Measurements from ENCODE around the gene WASF3. TPM values are rescaled to one million over a fixed set of nuclear protein-coding genes. Genes with fewer than 3 reads are reported as not detected.

Gene WASF3
- polyA plus RNA-seq, 4 donors = 0.22 to 5.4 (median 2.2) TPM

GRCh38 chr13:26660766-26661165 lies 103.3 kb downstream of the WASF3 start:
- DNase-seq (no peak), FAIRE-seq (no peak)

GRCh38 chr13:26663791-26664190 lies 106.3 kb downstream of the WASF3 start:
- peak; percentile 1 to 3 for DNase-seq
- no peaks in the 10 kb centered on the region for H3K9me3 ChIP-seq (ENCODE audit: control insufficient read depth in 2 of 2, insufficient read depth in 1 of 2, low read depth in 1 of 2, low read length in 1 of 2)
- no peak overlapping the region for H3K4me3 ChIP-seq (ENCODE audit: low read depth in 1 of 3, low read length in 3 of 3)
- H3K27me3 ChIP-seq (ENCODE audit: control insufficient read depth in 3 of 3, insufficient read depth in 3 of 3, low read length in 3 of 3) = no peaks in the 10 kb centered on the region
- H3K27ac ChIP-seq (ENCODE audit: low read depth in 1 of 3, low read length in 2 of 3) = no peak overlapping the region
- no peaks in the 10 kb centered on the region for H3K36me3 ChIP-seq (ENCODE audit: control insufficient read depth in 3 of 3, insufficient read depth in 2 of 3, low read depth in 1 of 3, low read length in 3 of 3)
- WGBS, 3 donors = 25 to 44% (median 35%) methylated on average over 4 of the region's 4 CpGs
- H3K4me1 ChIP-seq (ENCODE audit: control insufficient read depth in 3 of 3, insufficient read depth in 2 of 3, low read depth in 1 of 3, low read length in 2 of 3) = no peaks in the 10 kb centered on the region
- no peak for FAIRE-seq

More at GRCh38 chr13:26660766-26661165, 103.3 kb downstream of the WASF3 start:
- no peaks in the 10 kb centered on the region for H3K9me3 ChIP-seq (ENCODE audit: control insufficient read depth in 2 of 2, insufficient read depth in 1 of 2, low read depth in 1 of 2, low read length in 1 of 2)
- no peaks in the 10 kb centered on the region for H3K4me1 ChIP-seq (ENCODE audit: control insufficient read depth in 3 of 3, insufficient read depth in 2 of 3, low read depth in 1 of 3, low read length in 2 of 3)
- no peaks in the 10 kb centered on the region for H3K27me3 ChIP-seq (ENCODE audit: control insufficient read depth in 3 of 3, insufficient read depth in 3 of 3, low read length in 3 of 3)
- H3K36me3 ChIP-seq (ENCODE audit: control insufficient read depth in 3 of 3, insufficient read depth in 2 of 3, low read depth in 1 of 3, low read length in 3 of 3) = no peaks in the 10 kb centered on the region
- whole genome bisulfite sequencing, 3 donors = 69 to 79% (median 78%) methylated on average over 6 of the region's 6 CpGs
- H3K27ac ChIP-seq (ENCODE audit: low read depth in 1 of 3, low read length in 2 of 3) = no peak overlapping the region
- H3K4me3 ChIP-seq (ENCODE audit: low read depth in 1 of 3, low read length in 3 of 3) = no peak overlapping the region

- H3K4me1 ChIP-seq (ENCODE audit: control insufficient read depth in 3 of 3, insufficient read depth in 2 of 3, low read depth in 1 of 3, low read length in 2 of 3) = no peaks in the 10 kb centered on the region
- no peaks in the 10 kb centered on the region for H3K27me3 ChIP-seq (ENCODE audit: control insufficient read depth in 3 of 3, insufficient read depth in 3 of 3, low read length in 3 of 3)
- DNase-seq (no peak), FAIRE-seq (no peak)
- H3K4me3 ChIP-seq (ENCODE audit: low read depth in 1 of 3, low read length in 3 of 3) = no peak overlapping the region
- H3K9me3 ChIP-seq (ENCODE audit: control insufficient read depth in 2 of 2, insufficient read depth in 1 of 2, low read depth in 1 of 2, low read length in 1 of 2) = no peaks in the 10 kb centered on the region
- no peak overlapping the region for H3K27ac ChIP-seq (ENCODE audit: low read depth in 1 of 3, low read length in 2 of 3)
- 92 to 96% (median 95%) methylated on average over 2 of the region's 2 CpGs for WGBS, 3 donors
- no peaks in the 10 kb centered on the region for H3K36me3 ChIP-seq (ENCODE audit: control insufficient read depth in 3 of 3, insufficient read depth in 2 of 3, low read depth in 1 of 3, low read length in 3 of 3)
Measured at GRCh38 chr13:26664286-26664685, 106.8 kb downstream of the WASF3 start.

GRCh38 chr13:26664876-26665275 lies 107.4 kb downstream of the WASF3 start:
- no peak for FAIRE-seq
- Histone ChIP-seq H3K36me3 (ENCODE audit: control insufficient read depth in 3 of 3, insufficient read depth in 2 of 3, low read depth in 1 of 3, low read length in 3 of 3) (no peaks in the 10 kb centered on the region), H3K27ac (ENCODE audit: low read depth in 1 of 3, low read length in 2 of 3) (no peak overlapping the region), H3K4me1 (ENCODE audit: control insufficient read depth in 3 of 3, insufficient read depth in 2 of 3, low read depth in 1 of 3, low read length in 2 of 3) (no peaks in the 10 kb centered on the region), H3K9me3 (ENCODE audit: control insufficient read depth in 2 of 2, insufficient read depth in 1 of 2, low read depth in 1 of 2, low read length in 1 of 2) (no peaks in the 10 kb centered on the region), H3K27me3 (ENCODE audit: control insufficient read depth in 3 of 3, insufficient read depth in 3 of 3, low read length in 3 of 3) (no peaks in the 10 kb centered on the region), H3K4me3 (ENCODE audit: low read depth in 1 of 3, low read length in 3 of 3) (no peak overlapping the region)
- whole genome bisulfite sequencing, 3 donors = 77 to 82% (median 80%) methylated on average over 3 of the region's 3 CpGs
- DNase-seq = no peak

- WGBS, 3 donors = 77 to 85% (median 85%) methylated on average over 5 of the region's 5 CpGs
- DNase-seq (no peak), FAIRE-seq (no peak)
- H3K27ac ChIP-seq (ENCODE audit: low read depth in 1 of 3, low read length in 2 of 3) = no peak overlapping the region
- no peak overlapping the region for H3K4me3 ChIP-seq (ENCODE audit: low read depth in 1 of 3, low read length in 3 of 3)
- H3K36me3 ChIP-seq (ENCODE audit: control insufficient read depth in 3 of 3, insufficient read depth in 2 of 3, low read depth in 1 of 3, low read length in 3 of 3) = no peaks in the 10 kb centered on the region
- H3K27me3 ChIP-seq (ENCODE audit: control insufficient read depth in 3 of 3, insufficient read depth in 3 of 3, low read length in 3 of 3) = no peaks in the 10 kb centered on the region
- no peaks in the 10 kb centered on the region for H3K4me1 ChIP-seq (ENCODE audit: control insufficient read depth in 3 of 3, insufficient read depth in 2 of 3, low read depth in 1 of 3, low read length in 2 of 3)
- no peaks in the 10 kb centered on the region for H3K9me3 ChIP-seq (ENCODE audit: control insufficient read depth in 2 of 2, insufficient read depth in 1 of 2, low read depth in 1 of 2, low read length in 1 of 2)
Measured at GRCh38 chr13:26668357-26669146, 111.1 kb downstream of the WASF3 start.

GRCh38 chr13:26673890-26674289 lies 116.4 kb downstream of the WASF3 start:
- H3K4me1 ChIP-seq (ENCODE audit: control insufficient read depth in 3 of 3, insufficient read depth in 2 of 3, low read depth in 1 of 3, low read length in 2 of 3) = no peaks in the 10 kb centered on the region
- FAIRE-seq = no peak
- H3K36me3 ChIP-seq (ENCODE audit: control insufficient read depth in 3 of 3, insufficient read depth in 2 of 3, low read depth in 1 of 3, low read length in 3 of 3) = no peaks in the 10 kb centered on the region
- H3K9me3 ChIP-seq (ENCODE audit: control insufficient read depth in 2 of 2, insufficient read depth in 1 of 2, low read depth in 1 of 2, low read length in 1 of 2) = no peaks in the 10 kb centered on the region
- H3K27ac ChIP-seq (ENCODE audit: low read depth in 1 of 3, low read length in 2 of 3) = no peak overlapping the region
- H3K4me3 ChIP-seq (ENCODE audit: low read depth in 1 of 3, low read length in 3 of 3) = no peak overlapping the region
- H3K27me3 ChIP-seq (ENCODE audit: control insufficient read depth in 3 of 3, insufficient read depth in 3 of 3, low read length in 3 of 3) = no peaks in the 10 kb centered on the region
- WGBS, 3 donors = 93 to 97% (median 93%) methylated on average over 5 of the region's 5 CpGs
- no peak for DNase-seq

- H3K36me3 ChIP-seq (ENCODE audit: control insufficient read depth in 3 of 3, insufficient read depth in 2 of 3, low read depth in 1 of 3, low read length in 3 of 3) = peaks cover 0 to 4% (median 0%) of the 10 kb centered on the region in 3 donors
- H3K4me1 ChIP-seq (ENCODE audit: control insufficient read depth in 3 of 3, insufficient read depth in 2 of 3, low read depth in 1 of 3, low read length in 2 of 3) = no peaks in the 10 kb centered on the region
- H3K4me3 ChIP-seq (ENCODE audit: low read depth in 1 of 3, low read length in 3 of 3) = no peak overlapping the region
- no peaks in the 10 kb centered on the region for H3K27me3 ChIP-seq (ENCODE audit: control insufficient read depth in 3 of 3, insufficient read depth in 3 of 3, low read length in 3 of 3)
- H3K27ac ChIP-seq (ENCODE audit: low read depth in 1 of 3, low read length in 2 of 3) = no peak overlapping the region
- 65 to 77% (median 69%) methylated on average over 4 of the region's 4 CpGs for WGBS, 3 donors
- no peak for DNase-seq
- no peak for FAIRE-seq
- no peaks in the 10 kb centered on the region for H3K9me3 ChIP-seq (ENCODE audit: control insufficient read depth in 2 of 2, insufficient read depth in 1 of 2, low read depth in 1 of 2, low read length in 1 of 2)
Measured at GRCh38 chr13:26677156-26677555, 119.7 kb downstream of the WASF3 start.

GRCh38 chr13:26678330-26678729 lies 120.8 kb downstream of the WASF3 start:
- no peak overlapping the region for H3K4me3 ChIP-seq (ENCODE audit: low read depth in 1 of 3, low read length in 3 of 3)
- no peaks in the 10 kb centered on the region for H3K4me1 ChIP-seq (ENCODE audit: control insufficient read depth in 3 of 3, insufficient read depth in 2 of 3, low read depth in 1 of 3, low read length in 2 of 3)
- peaks cover 0 to 7% (median 0%) of the 10 kb centered on the region in 3 donors for H3K36me3 ChIP-seq (ENCODE audit: control insufficient read depth in 3 of 3, insufficient read depth in 2 of 3, low read depth in 1 of 3, low read length in 3 of 3)
- H3K9me3 ChIP-seq (ENCODE audit: control insufficient read depth in 2 of 2, insufficient read depth in 1 of 2, low read depth in 1 of 2, low read length in 1 of 2) = no peaks in the 10 kb centered on the region
- no peaks in the 10 kb centered on the region for H3K27me3 ChIP-seq (ENCODE audit: control insufficient read depth in 3 of 3, insufficient read depth in 3 of 3, low read length in 3 of 3)
- no peak overlapping the region for H3K27ac ChIP-seq (ENCODE audit: low read depth in 1 of 3, low read length in 2 of 3)
- DNase-seq (no peak), FAIRE-seq (no peak)
- 88 to 94% (median 90%) methylated on average over 5 of the region's 5 CpGs for WGBS, 3 donors

- H3K4me1 ChIP-seq (ENCODE audit: control insufficient read depth in 3 of 3, insufficient read depth in 2 of 3, low read depth in 1 of 3, low read length in 2 of 3) = no peaks in the 10 kb centered on the region
- peaks cover 0 to 8% (median 0%) of the 10 kb centered on the region in 3 donors for H3K36me3 ChIP-seq (ENCODE audit: control insufficient read depth in 3 of 3, insufficient read depth in 2 of 3, low read depth in 1 of 3, low read length in 3 of 3)
- 72 to 78% (median 77%) methylated on average over 17 of the region's 17 CpGs for WGBS, 3 donors
- H3K9me3 ChIP-seq (ENCODE audit: control insufficient read depth in 2 of 2, insufficient read depth in 1 of 2, low read depth in 1 of 2, low read length in 1 of 2) = no peaks in the 10 kb centered on the region
- H3K27ac ChIP-seq (ENCODE audit: low read depth in 1 of 3, low read length in 2 of 3) = no peak overlapping the region
- FAIRE-seq (no peak), DNase-seq (no peak)
- no peak overlapping the region for H3K4me3 ChIP-seq (ENCODE audit: low read depth in 1 of 3, low read length in 3 of 3)
- H3K27me3 ChIP-seq (ENCODE audit: control insufficient read depth in 3 of 3, insufficient read depth in 3 of 3, low read length in 3 of 3) = no peaks in the 10 kb centered on the region
Measured at GRCh38 chr13:26678796-26679195, 121.3 kb downstream of the WASF3 start.
